Muscle layer of duodenum (tissue), 2 donors: ENCODE results near the gene PCDHGB6.
A peak's percentile ranks its signal among the peaks of the same experiment; 100 is the strongest.
"Not testable (repeated sequence)": the region's sequence is repeated elsewhere in the genome, so short reads cannot be mapped to it uniquely, and the experiment has no call there.

Source experiments
- H3K27ac ChIP-seq: one replicate; pipeline ENCODE4 v1.7.0; 2013; ENCODE audit warnings: mild to moderate bottlenecking, low read length
- H3K27me3 ChIP-seq: one replicate; pipeline ENCODE4 v1.7.0; 2013; ENCODE audit warnings: low read depth, mild to moderate bottlenecking, control low read depth, low read length
- H3K36me3 ChIP-seq, 2 donors: one replicate each; pipeline ENCODE4 v1.7.0; 2013; ENCODE audit warnings: low read length in 2 of 2, control low read depth in 1 of 2, mild to moderate bottlenecking in 1 of 2; ENCODE audit not compliant: insufficient read depth in 2 of 2, control insufficient read depth in 1 of 2
- H3K4me1 ChIP-seq, 2 donors: one replicate each; pipeline ENCODE4 v1.7.0; 2013; ENCODE audit warnings: low read length in 2 of 2, mild to moderate bottlenecking in 2 of 2, control low read depth in 1 of 2, moderate library complexity in 1 of 2; ENCODE audit not compliant: insufficient read depth in 2 of 2, control insufficient read depth in 1 of 2
- H3K4me3 ChIP-seq, 2 donors: one replicate each; pipeline ENCODE4 v1.7.0; 2013; ENCODE audit warnings: low read length in 2 of 2, low read depth in 1 of 2, mild to moderate bottlenecking in 1 of 2
- H3K9me3 ChIP-seq, 2 donors: one replicate each; pipeline ENCODE4 v1.7.0; 2013; ENCODE audit warnings: low read length in 2 of 2, control low read depth in 1 of 2, mild to moderate bottlenecking in 1 of 2; ENCODE audit not compliant: control insufficient read depth in 1 of 2
- donor health status: healthy.

Gene PCDHGB6

DNA sequence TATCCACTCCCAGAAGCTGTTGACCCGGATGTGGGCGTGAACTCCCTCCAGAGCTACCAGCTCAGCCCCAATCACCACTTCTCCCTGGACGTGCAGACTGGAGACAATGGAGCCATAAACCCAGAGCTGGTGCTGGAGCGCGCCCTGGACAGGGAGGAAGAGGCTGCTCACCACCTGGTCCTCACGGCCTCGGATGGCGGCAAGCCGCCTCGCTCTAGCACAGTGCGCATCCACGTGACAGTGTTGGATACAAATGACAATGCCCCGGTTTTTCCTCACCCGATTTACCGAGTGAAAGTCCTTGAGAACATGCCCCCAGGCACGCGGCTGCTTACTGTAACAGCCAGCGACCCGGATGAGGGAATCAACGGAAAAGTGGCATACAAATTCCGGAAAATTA is 14.6 kb upstream of the PCDHGB6 start:
- peaks cover 0 to 4% of the 10 kb centered on the region in 2 donors for H3K36me3 ChIP-seq
- H3K4me1 ChIP-seq, result no peaks in the 10 kb centered on the region
- H3K4me3 ChIP-seq, result peak overlapping the region in 1 of 2 donors; percentile 73
- no peak overlapping the region for H3K27ac ChIP-seq
- H3K27me3 ChIP-seq, result no peaks in the 10 kb centered on the region
- peaks cover 57 to 82% of the 10 kb centered on the region in 2 donors for H3K9me3 ChIP-seq

DNA sequence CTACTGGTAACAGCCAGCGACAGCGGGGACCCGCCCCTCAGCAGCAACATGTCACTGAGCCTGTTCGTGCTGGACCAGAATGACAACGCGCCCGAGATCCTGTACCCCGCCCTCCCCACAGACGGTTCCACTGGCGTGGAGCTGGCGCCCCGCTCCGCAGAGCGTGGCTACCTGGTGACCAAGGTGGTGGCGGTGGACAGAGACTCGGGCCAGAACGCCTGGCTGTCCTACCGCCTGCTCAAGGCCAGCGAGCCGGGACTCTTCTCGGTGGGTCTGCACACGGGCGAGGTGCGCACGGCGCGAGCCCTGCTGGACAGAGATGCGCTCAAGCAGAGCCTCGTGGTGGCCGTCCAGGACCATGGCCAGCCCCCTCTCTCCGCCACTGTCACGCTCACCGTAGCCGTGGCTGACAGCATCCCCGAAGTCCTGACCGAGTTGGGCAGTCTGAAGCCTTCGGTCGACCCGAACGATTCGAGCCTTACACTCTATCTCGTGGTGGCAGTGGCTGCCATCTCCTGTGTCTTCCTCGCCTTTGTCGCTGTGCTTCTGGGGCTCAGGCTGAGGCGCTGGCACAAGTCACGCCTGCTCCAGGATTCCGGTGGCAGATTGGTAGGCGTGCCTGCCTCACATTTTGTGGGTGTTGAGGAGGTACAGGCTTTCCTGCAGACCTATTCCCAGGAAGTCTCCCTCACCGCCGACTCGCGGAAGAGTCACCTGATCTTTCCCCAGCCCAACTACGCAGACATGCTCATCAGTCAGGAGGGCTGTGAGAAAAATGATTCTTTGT is 13.2 kb upstream of the PCDHGB6 start:
- not testable (repeated sequence) for H3K27me3 ChIP-seq, H3K4me1 ChIP-seq, H3K27ac ChIP-seq, H3K36me3 ChIP-seq
- peak overlapping the region in 1 of 2 donors; percentile 73 for H3K4me3 ChIP-seq
- peaks cover 60 to 82% of the 10 kb centered on the region in 2 donors for H3K9me3 ChIP-seq

DNA sequence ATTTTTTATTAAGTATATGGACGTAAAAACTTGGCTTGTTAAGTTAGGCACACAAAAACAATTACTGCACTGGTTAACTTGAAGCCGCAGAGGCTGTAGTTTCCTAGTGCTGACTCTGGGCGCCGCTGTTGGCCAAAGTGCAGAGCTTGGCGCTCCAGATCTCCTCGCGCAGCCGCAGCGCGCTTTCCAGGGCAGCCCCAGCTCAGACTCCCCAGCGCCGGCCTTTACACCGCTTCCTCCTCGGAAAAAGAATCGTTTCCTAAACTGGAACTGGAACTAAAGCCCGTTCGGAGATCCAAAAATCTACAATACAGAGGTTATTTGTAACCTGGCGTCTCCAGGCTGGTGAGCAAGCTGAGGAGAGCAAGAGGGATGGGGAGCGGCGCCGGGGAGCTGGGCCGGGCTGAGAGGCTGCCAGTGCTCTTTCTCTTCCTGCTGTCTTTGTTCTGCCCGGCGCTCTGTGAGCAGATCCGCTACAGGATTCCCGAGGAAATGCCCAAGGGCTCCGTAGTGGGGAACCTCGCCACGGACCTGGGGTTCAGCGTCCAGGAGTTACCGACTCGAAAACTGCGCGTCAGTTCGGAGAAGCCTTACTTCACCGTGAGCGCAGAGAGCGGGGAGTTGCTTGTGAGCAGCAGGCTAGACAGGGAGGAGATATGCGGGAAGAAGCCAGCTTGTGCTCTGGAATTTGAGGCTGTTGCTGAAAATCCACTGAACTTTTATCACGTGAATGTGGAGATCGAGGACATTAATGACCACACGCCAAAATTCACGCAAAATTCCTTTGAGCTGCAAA is 9.9 kb upstream of the PCDHGB6 start, which contains the start of gene PCDHGB5:
Gene PCDHGB5, plus strand, starts transcription at position 192 of the 796 bp plus-strand sequence. Its CDS starts 181 bp downstream, at position 373.
- not testable (repeated sequence) for H3K27me3 ChIP-seq, H3K27ac ChIP-seq, H3K36me3 ChIP-seq, H3K4me1 ChIP-seq
- Histone ChIP-seq H3K9me3 (peaks cover 47 to 77% of the 10 kb centered on the region in 2 donors), H3K4me3 (peak within 1 kb of the TSS; percentile 33 to 54)

DNA sequence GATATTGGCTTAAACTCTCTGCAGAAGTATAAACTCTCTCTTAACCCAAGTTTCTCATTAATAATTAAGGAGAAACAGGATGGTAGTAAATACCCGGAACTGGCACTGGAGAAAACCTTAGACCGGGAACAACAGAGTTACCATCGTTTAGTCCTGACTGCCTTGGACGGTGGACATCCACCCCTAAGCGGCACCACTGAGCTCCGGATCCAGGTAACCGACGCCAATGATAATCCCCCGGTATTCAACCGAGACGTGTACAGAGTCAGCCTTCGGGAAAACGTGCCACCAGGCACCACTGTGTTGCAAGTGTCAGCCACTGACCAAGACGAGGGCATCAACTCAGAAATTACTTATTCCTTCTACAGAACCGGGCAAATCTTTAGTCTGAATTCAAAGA is 9.2 kb upstream of the PCDHGB6 start:
- Histone ChIP-seq H3K27ac (no peak overlapping the region), H3K4me3 (peak overlapping the region; percentile 33 to 54), H3K36me3 (peaks cover 0 to 4% of the 10 kb centered on the region in 2 donors), H3K9me3 (peaks cover 46 to 77% of the 10 kb centered on the region in 2 donors), H3K27me3 (no peaks in the 10 kb centered on the region), H3K4me1 (peaks cover 0 to 4% of the 10 kb centered on the region in 2 donors)

DNA sequence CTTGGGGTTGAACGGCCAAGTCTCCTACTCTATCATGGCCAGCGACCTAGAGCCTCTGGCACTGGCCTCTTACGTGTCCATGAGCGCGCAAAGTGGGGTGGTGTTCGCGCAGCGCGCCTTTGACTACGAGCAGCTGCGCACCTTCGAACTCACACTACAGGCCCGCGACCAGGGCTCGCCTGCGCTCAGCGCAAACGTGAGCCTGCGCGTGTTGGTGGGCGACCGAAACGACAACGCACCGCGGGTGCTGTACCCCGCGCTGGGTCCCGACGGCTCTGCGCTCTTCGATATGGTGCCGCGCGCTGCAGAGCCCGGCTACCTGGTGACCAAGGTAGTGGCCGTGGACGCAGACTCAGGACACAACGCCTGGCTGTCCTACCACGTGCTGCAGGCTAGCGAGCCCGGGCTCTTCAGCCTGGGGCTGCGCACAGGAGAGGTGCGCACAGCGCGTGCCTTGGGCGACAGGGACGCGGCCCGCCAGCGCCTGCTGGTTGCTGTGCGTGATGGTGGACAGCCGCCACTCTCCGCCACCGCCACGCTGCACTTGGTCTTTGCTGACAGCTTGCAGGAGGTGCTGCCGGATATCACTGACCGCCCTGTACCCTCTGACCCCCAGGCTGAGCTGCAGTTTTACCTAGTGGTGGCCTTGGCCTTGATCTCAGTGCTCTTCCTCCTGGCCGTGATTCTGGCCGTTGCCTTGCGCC is 8.1 kb upstream of the PCDHGB6 start:
- peaks cover 0 to 8% of the 10 kb centered on the region in 2 donors for H3K36me3 ChIP-seq
- peaks cover 51 to 77% of the 10 kb centered on the region in 2 donors for H3K9me3 ChIP-seq

DNA sequence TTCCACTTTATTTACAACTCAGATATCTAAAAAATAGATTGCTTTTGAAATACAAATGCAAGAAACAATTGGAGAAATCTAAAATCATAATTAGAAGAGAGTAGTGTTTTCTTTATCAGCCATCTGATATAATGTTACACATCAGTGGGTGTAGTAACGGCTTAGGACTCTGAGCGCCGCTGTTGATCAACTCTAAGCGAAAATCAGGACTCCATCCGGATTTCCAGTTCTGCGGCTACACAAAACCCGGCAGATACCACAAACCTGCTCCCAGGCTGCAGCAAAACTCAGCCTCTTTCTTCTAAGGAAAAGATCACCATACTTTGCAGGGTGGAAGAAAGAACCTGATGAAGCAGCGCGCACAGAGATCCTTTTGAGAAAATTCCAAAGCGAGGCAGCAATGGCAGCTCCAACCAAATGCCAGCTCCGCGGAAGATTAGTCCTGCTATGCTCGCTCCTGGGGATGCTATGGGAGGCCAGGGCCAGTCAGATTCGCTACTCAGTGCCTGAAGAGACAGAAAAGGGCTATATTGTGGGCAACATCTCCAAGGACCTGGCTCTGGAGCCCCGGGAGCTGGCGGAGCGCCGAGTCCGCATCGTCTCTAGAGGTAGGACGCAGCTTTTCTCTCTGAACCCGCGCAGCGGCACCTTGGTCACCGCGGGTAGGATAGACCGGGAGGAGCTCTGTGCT is 5.1 kb upstream of the PCDHGB6 start, which contains the start of gene PCDHGA9:
Gene PCDHGA9, plus strand, starts transcription at position 226 of the 691 bp plus-strand sequence. Its CDS starts 175 bp downstream, at position 401.
- Histone ChIP-seq H3K27ac (no peak within 1 kb of the TSS), H3K27me3 (no peaks in the 10 kb centered on the region), H3K4me3 (peak within 1 kb of the TSS; percentile 45 to 68), H3K4me1 (peaks cover 0 to 4% of the 10 kb centered on the region in 2 donors), H3K36me3 (peaks cover 0 to 10% of the 10 kb centered on the region in 2 donors), H3K9me3 (peaks cover 55 to 76% of the 10 kb centered on the region in 2 donors)

More for the DNA sequence above, 8.1 kb upstream of the PCDHGB6 start:
- Histone ChIP-seq H3K27ac (no peak overlapping the region), H3K4me1 (peaks cover 0 to 4% of the 10 kb centered on the region in 2 donors), H3K4me3 (peak overlapping the region in 1 of 2 donors; percentile 54), H3K27me3 (no peaks in the 10 kb centered on the region)

DNA sequence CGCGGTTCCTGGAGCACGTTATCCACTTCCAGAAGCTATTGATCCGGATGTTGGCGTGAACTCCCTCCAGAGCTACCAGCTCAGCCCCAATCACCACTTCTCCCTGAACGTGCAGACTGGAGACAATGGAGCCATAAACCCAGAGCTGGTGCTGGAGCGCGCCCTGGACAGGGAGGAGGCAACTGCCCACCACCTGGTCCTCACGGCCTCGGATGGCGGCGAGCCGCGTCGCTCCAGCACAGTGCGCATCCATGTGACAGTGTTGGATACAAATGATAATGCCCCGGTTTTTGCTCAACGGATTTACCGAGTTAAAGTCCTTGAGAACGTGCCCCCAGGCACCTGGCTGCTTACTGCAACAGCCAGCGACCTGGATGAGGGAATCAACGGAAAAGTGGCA is 4.4 kb upstream of the PCDHGB6 start:
- no peaks in the 10 kb centered on the region for H3K27me3 ChIP-seq
- no peak overlapping the region for H3K27ac ChIP-seq
- H3K9me3 ChIP-seq, result peaks cover 55 to 79% of the 10 kb centered on the region in 2 donors
- H3K4me1 ChIP-seq, result peaks cover 0 to 4% of the 10 kb centered on the region in 2 donors
- H3K4me3 ChIP-seq, result peak overlapping the region; percentile 5 to 68
- peaks cover 0 to 10% of the 10 kb centered on the region in 2 donors for H3K36me3 ChIP-seq

DNA sequence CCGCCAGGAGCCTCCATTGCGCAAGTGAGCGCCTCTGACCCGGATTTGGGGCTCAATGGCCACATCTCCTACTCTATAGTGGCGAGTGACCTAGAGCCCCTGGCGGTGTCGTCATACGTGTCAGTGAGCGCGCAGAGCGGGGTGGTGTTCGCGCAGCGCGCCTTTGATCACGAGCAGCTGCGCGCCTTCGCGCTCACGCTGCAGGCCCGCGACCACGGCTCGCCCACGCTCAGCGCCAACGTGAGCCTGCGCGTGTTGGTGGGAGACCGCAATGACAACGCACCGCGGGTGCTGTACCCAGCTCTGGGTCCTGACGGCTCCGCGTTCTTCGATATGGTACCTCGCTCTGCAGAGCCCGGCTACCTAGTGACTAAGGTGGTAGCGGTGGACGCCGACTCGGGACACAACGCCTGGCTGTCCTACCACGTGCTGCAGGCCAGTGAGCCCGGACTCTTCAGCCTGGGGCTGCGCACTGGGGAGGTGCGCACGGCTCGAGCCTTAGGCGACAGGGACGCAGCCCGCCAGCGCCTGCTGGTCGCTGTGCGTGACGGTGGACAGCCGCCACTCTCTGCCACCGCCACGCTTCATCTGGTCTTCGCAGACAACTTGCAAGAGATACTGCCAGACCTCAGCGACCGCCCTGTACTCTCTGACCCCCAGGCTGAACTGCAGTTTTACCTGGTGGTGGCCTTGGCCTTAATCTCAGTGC is 1.9 kb downstream of the PCDHGB6 start:
- Histone ChIP-seq H3K27ac (no peak overlapping the region), H3K4me1 (no peaks in the 10 kb centered on the region), H3K9me3 (peaks cover 55 to 78% of the 10 kb centered on the region in 2 donors), H3K27me3 (no peaks in the 10 kb centered on the region), H3K36me3 (peaks cover 0 to 15% of the 10 kb centered on the region in 2 donors), H3K4me3 (peak overlapping the region; percentile 21 to 70)

DNA sequence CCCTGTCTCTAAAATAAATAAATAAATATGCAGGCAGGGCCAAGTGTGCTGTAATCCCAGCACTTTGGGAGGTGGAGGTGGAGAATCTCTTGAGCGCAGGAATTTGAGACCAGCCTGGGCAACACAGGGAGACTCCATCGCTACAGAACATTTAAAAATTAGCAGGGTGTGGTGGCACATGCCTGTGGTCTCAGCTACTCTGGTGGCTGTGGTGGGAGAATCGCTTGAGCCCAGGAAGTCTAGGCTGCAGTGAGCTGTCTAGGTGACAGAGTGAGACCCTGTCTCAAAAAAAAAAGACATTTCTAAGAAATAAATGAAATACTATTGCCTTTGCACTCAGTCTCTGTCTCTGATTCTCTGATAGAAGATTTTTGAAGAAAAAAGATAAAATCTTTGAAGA is 3.8 kb downstream of the PCDHGB6 start:
- Histone ChIP-seq H3K4me3 (peak overlapping the region; percentile 21 to 70), H3K27ac (no peak overlapping the region), H3K36me3 (peaks cover 0 to 14% of the 10 kb centered on the region in 2 donors), H3K4me1 (no peaks in the 10 kb centered on the region), H3K9me3 (peaks cover 50 to 76% of the 10 kb centered on the region in 2 donors), H3K27me3 (no peaks in the 10 kb centered on the region)
